WI38 (cell line): ENCODE data around the gene TMEM236.

Experiments used
- H3K4me3 ChIP-seq: 2 replicates; pipeline ENCODE4 v1.5.1; 2011; ENCODE audit warnings: low read depth, mild to moderate bottlenecking, control low read depth, low read length
- CTCF ChIP-seq: IDR thresholded peaks from 2 replicates; pipeline ENCODE4 v1.5.1; 2012; ENCODE audit warnings: low read depth, mild to moderate bottlenecking, control low read depth, low read length

TMEM236 gene

GRCh38 chr10:17751781-17752445, at the start of gene TMEM236:
Gene TMEM236 (plus strand): TSS chr10:17752201. CDS start chr10:17752296, 95 bp downstream.
- H3K4me3 ChIP-seq = no peak within 1 kb of the TSS

GRCh38 chr10:17703706-17704105, 48.3 kb upstream of the TMEM236 start:
- no peak for TF ChIP-seq CTCF
- no peak overlapping the region for H3K4me3 ChIP-seq

More at GRCh38 chr10:17751781-17752445, at the start of gene TMEM236:
- no peak for TF ChIP-seq CTCF

- no peak for TF ChIP-seq CTCF
- no peak overlapping the region for H3K4me3 ChIP-seq
Measured at GRCh38 chr10:17708821-17709220, 43.2 kb upstream of the TMEM236 start.

- TF ChIP-seq CTCF = no peak
- H3K4me3 ChIP-seq = no peak overlapping the region
Measured at GRCh38 chr10:17709492-17709891, 42.5 kb upstream of the TMEM236 start.

- no peak for TF ChIP-seq CTCF
- H3K4me3 ChIP-seq = no peak overlapping the region
Measured at GRCh38 chr10:17710181-17710580, 41.8 kb upstream of the TMEM236 start.

- no peak overlapping the region for H3K4me3 ChIP-seq
- no peak for TF ChIP-seq CTCF
Measured at GRCh38 chr10:17712053-17712452, 39.9 kb upstream of the TMEM236 start.

GRCh38 chr10:17712717-17713471, 39.1 kb upstream of the TMEM236 start:
- TF ChIP-seq CTCF = no peak
- H3K4me3 ChIP-seq = no peak overlapping the region
